ENCODE measurements around the gene LTBP3. TPM values are rescaled to one million over a fixed set of nuclear protein-coding genes. Genes with fewer than 3 reads are reported as not detected.

Gene LTBP3
- 100 to 1,000 TPM; 131 to 240 (median 217) TPM for total RNA-seq

DNA sequence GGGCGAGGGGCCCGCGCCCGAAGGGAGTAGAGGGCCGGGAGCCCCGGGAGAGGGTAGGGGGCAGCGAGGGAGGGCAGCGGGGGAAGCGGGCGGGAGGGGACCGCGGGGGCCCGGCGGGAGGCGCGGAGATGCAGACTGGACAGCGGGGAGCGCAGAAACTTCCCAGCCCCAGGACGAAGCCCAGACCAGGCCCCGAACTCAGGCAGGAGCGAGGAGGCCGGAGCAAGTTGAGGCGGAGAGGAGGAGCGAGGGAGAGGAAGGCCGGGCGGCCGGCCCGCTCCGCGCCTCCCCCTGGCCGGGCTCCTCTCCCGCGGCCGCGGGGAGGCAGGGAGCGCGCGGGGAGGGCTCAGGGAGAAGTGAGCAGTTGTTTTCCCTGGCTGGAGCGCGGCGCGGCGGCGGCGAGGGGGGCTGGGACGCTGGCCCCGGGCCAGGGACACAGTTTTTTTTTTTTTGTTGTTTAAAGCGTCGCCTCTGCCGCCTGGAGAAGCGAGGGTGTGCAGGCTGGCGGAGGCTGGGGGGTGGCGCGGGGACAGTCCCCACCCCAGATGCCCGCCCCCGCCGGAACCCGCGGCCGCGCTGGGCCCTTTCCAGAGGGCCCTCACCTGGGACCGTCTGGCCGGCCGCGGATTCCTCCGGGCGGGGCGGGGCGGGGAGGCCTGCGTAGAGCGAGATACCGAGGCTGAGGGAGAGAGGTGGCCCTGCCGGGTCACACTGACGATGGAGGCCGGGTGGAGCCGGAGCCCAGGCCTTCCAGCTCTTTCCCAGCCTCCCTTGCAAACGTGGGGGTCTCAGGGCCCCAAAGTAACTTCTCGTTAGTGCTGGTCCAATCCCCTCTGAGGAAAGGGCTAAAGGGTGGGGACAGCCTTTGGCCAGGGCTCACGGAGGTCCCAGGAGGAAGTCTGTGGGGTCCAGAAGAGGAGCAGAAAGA, at the start of gene LTBP3:
Gene LTBP3, minus strand, starts transcription at position 358 of the 928 bp plus-strand sequence. CDS start 400 bp downstream, outside the sequence.
- no peaks in the 10 kb centered on the region for H3K9me3 ChIP-seq
- H3K36me3 ChIP-seq = no peaks in the 10 kb centered on the region
- TF ChIP-seq CTCF (IDR thresholded peaks at IDR 0.05) (peak in 1 of 4 experiments; percentile 18), POLR2A (IDR thresholded peaks at IDR 0.05) (peak in 1 of 2 donors; percentile 42)
- H3K27me3 ChIP-seq = no peaks in the 10 kb centered on the region
- peaks cover 4 to 21% of the 10 kb centered on the region in 2 donors for H3K4me1 ChIP-seq
- intact Hi-C loops (cut with DNase I; ENCODE audit: low total_unique reads) = no loop called here
- peak within 1 kb of the TSS; percentile 99 to 100 for H3K27ac ChIP-seq
- DNase-seq = peak; percentile 84 to 86
- peak within 1 kb of the TSS; percentile 61 to 73 for H3K4me3 ChIP-seq

DNA sequence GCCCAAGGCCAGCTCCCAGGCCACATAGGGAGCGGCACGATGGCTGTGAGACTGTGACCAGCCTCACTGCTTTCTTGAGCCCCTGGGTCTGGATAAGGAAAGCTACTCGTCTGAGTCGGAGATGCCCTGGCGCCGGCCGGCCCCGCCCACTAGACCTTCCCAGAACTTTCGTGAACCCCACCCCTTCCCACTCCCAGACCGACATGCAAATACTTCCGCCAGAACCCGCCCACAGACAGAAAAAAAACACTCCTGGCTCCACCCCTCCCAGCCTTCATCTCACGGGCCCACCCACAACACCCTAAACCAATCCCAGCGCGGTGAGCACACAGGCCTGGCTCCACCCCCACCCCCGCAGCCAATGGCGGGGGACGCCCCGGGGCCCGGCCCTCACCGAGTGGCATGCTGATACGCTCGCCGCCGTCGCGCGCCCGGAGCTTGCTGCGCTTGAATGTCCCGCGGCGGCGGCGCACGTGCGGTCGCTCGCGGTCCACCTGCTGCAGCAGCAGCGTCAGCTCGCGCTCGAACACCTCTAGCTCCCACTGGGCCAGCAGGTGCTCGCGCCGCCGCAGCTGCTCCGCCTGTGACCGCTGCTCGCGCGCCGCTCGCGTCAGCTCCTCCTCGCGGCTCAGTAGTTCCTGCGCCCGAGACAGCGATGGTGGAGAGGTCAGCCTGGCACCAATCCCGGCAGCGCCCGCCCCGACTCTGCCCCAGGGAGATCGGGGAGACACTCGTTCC, 48.9 kb upstream of the LTBP3 start:
- H3K36me3 ChIP-seq = no peaks in the 10 kb centered on the region
- no peaks in the 10 kb centered on the region for H3K9me3 ChIP-seq
- intact Hi-C loops (cut with DNase I; ENCODE audit: low total_unique reads) = loop anchor here (10.0 kb wide), 1 partner anchor 232 kb away; no protein-coding TSS in a partner anchor
- H3K4me3 ChIP-seq = peak overlapping the region in 1 of 2 donors; percentile 31
- DNase-seq = peak; percentile 96 to 98
- peaks cover 0 to 3% of the 10 kb centered on the region in 2 donors for H3K4me1 ChIP-seq
- H3K27me3 ChIP-seq = no peaks in the 10 kb centered on the region
- H3K27ac ChIP-seq = peak overlapping the region; percentile 83 to 94
- TF ChIP-seq POLR2A (IDR thresholded peaks at IDR 0.05) = peak in 1 of 2 donors; percentile 37
- TF ChIP-seq CTCF (IDR thresholded peaks at IDR 0.05) = peak in 2 of 4 experiments; percentile 7 to 11

GRCh38 chr11:65604258-65604657, 46.1 kb upstream of the LTBP3 start:
- TF ChIP-seq CTCF (IDR thresholded peaks at IDR 0.05) (no peak), POLR2A (IDR thresholded peaks at IDR 0.05) (no peak)
- H3K27ac ChIP-seq = no peak overlapping the region
- DNase-seq = no peak
- peaks cover 0 to 3% of the 10 kb centered on the region in 2 donors for H3K4me1 ChIP-seq
- H3K36me3 ChIP-seq = no peaks in the 10 kb centered on the region
- H3K9me3 ChIP-seq = no peaks in the 10 kb centered on the region
- H3K27me3 ChIP-seq = no peaks in the 10 kb centered on the region
- no peak overlapping the region for H3K4me3 ChIP-seq
- intact Hi-C loops (cut with DNase I; ENCODE audit: low total_unique reads) = loop anchor here (10.0 kb wide), 1 partner anchor 229 kb away; no protein-coding TSS in a partner anchor

- Histone ChIP-seq H3K4me1 (no peaks in the 10 kb centered on the region), H3K9me3 (no peaks in the 10 kb centered on the region), H3K36me3 (no peaks in the 10 kb centered on the region), H3K27me3 (no peaks in the 10 kb centered on the region), H3K27ac (no peak overlapping the region), H3K4me3 (no peak overlapping the region)
- TF ChIP-seq POLR2A (IDR thresholded peaks at IDR 0.05) (no peak), CTCF (IDR thresholded peaks at IDR 0.05) (no peak)
- intact Hi-C loops (cut with DNase I; ENCODE audit: low total_unique reads) = loop anchor here (10.0 kb wide), 1 partner anchor 225 kb away; no protein-coding TSS in a partner anchor
- DNase-seq = no peak
Measured at GRCh38 chr11:65599955-65600246, 41.7 kb upstream of the LTBP3 start.
